H1 (cell line): ENCODE measurements around the gene OBSCN. TPM values are rescaled to one million over a fixed set of nuclear protein-coding genes. Genes with fewer than 3 reads are reported as not detected.

ENCODE experiments used
- CTCF ChIA-PET: fragments of 300-600 bp; sonication (Branson Sonifier 250); formaldehyde crosslinking; loops from one replicate; lab custom pipeline; 2021; ENCODE audit not compliant: partially characterized antibody; lab: Charles Lee
- POLR2A ChIA-PET: fragments of 300-600 bp; sonication (Branson Sonifier 250); formaldehyde crosslinking; loops from one replicate; lab custom pipeline; 2021; ENCODE audit warnings: inconsistent platforms; ENCODE audit not compliant: partially characterized antibody; lab: Charles Lee
- DNase-seq, 2 experiments: peaks; one replicate each; pipeline versions ENCODE4 v3.0.0 to v3.0.0-alpha.2; 2010 to 2022; ENCODE audit warnings: low spot score in 2 of 2, low read depth in 1 of 2, mixed read lengths in 1 of 2
- FAIRE-seq: peaks from 2 replicates; lab custom pipeline; 2011; peaks lifted over from hg19 to GRCh38; lab: Jason Lieb, UNC
- H2AFZ ChIP-seq: 2 replicates; pipeline ENCODE4 v1.8.1; 2012; ENCODE audit warnings: low read length, inconsistent platforms
- H2AK5ac ChIP-seq: 2 replicates; pipeline ENCODE4 v1.6.1; 2013; ENCODE audit warnings: low read depth, low read length
- H2BK120ac ChIP-seq: replicated peaks from 2 replicates; pipeline ENCODE3; 2013; ENCODE audit warnings: low read depth, low read length, inconsistent platforms
- H2BK12ac ChIP-seq: 2 replicates; pipeline ENCODE4 v1.6.1; 2013; ENCODE audit warnings: low read depth, low read length
- H2BK15ac ChIP-seq: 2 replicates; pipeline ENCODE4 v1.6.1; 2013; ENCODE audit warnings: low read length
- H2BK20ac ChIP-seq: 2 replicates; pipeline ENCODE4 v1.6.1; 2013; ENCODE audit warnings: low read length
- H2BK5ac ChIP-seq: 2 replicates; pipeline ENCODE4 v1.6.1; 2013; ENCODE audit warnings: low read depth, low read length
- H3K14ac ChIP-seq: 2 replicates; pipeline ENCODE4 v1.6.1; 2013; ENCODE audit warnings: inconsistent platforms; ENCODE audit not compliant: insufficient read length
- H3K18ac ChIP-seq: 2 replicates; pipeline ENCODE4 v1.6.1; 2013; ENCODE audit warnings: low read length; ENCODE audit errors: extremely low read depth
- H3K23ac ChIP-seq: 2 replicates; pipeline ENCODE4 v1.6.1; 2013; ENCODE audit warnings: inconsistent platforms; ENCODE audit not compliant: insufficient read length
- H3K23me2 ChIP-seq: 2 replicates; pipeline ENCODE4 v1.6.1; 2013; ENCODE audit warnings: low read depth, low read length
- H3K27ac ChIP-seq: 2 replicates; pipeline ENCODE4 v1.6.1; 2011; ENCODE audit warnings: low read depth, low read length, inconsistent platforms
- H3K27me3 ChIP-seq, 4 experiments: replicated peaks in 1 of 4; 1 replicate in 1 of 4; 2 replicates in 3 of 4; pipeline versions ENCODE4 v1.6.1 to v1.8.1; 2011 to 2013; ENCODE audit warnings: low read length in 3 of 4, mild to moderate bottlenecking in 3 of 4, inconsistent platforms in 2 of 4, mixed read lengths in 2 of 4, moderate library complexity in 1 of 4; ENCODE audit not compliant: control insufficient read depth in 3 of 4, insufficient read depth in 3 of 4; ENCODE audit errors: extremely low read depth in 1 of 4
- H3K36me3 ChIP-seq, 4 experiments: 2 replicates each; pipeline versions ENCODE4 v1.6.1 to v1.8.1; 2011 to 2013; ENCODE audit warnings: mild to moderate bottlenecking in 4 of 4, low read length in 3 of 4, moderate library complexity in 2 of 4, control low read depth in 1 of 4, inconsistent platforms in 1 of 4; ENCODE audit not compliant: insufficient read depth in 4 of 4, control insufficient read depth in 2 of 4
- H3K4ac ChIP-seq: replicated peaks from 2 replicates; pipeline ENCODE3; 2013; ENCODE audit warnings: low read length, low read depth, mixed read lengths, inconsistent platforms; ENCODE audit not compliant: insufficient read length
- H3K4me1 ChIP-seq, 4 experiments: replicated peaks in 1 of 4; 1 replicate in 1 of 4; 2 replicates in 3 of 4; pipeline versions ENCODE4 v1.6.1 to v1.8.1; 2011 to 2013; ENCODE audit warnings: low read length in 3 of 4, inconsistent platforms in 2 of 4, mixed read lengths in 1 of 4; ENCODE audit not compliant: insufficient read depth in 4 of 4, control insufficient read depth in 3 of 4
- H3K4me2 ChIP-seq, 2 experiments: 2 replicates each; pipeline versions ENCODE4 v1.6.1 to v1.8.1; 2011 to 2013; ENCODE audit warnings: low read depth in 2 of 2, low read length in 2 of 2, control low read depth in 1 of 2, inconsistent platforms in 1 of 2, mild to moderate bottlenecking in 1 of 2; ENCODE audit not compliant: insufficient read depth in 1 of 2
- H3K4me3 ChIP-seq, 4 experiments: fragments of 200-600, 300-600 bp in 1 of 4; sonication (generic), shearing (Covaris generic), sonication (Bioruptor Twin) in 1 of 4; 2 replicates each; pipeline versions ENCODE4 v1.5.1 to v1.8.1; 2011 to 2016; ENCODE audit warnings: low read length in 4 of 4, low read depth in 3 of 4, control low read depth in 2 of 4, inconsistent platforms in 2 of 4, mild to moderate bottlenecking in 2 of 4, mixed read lengths in 1 of 4, moderate library complexity in 1 of 4; ENCODE audit not compliant: insufficient read depth in 2 of 4; ENCODE audit errors: extremely low read depth in 1 of 4
- H3K56ac ChIP-seq: replicated peaks from 2 replicates; pipeline ENCODE3; 2013; ENCODE audit warnings: low read depth, mild to moderate bottlenecking, mixed read lengths, low read length, inconsistent platforms; ENCODE audit not compliant: insufficient read length
- H3K79me1 ChIP-seq: 2 replicates; pipeline ENCODE4 v1.6.1; 2013; ENCODE audit warnings: low read depth, low read length, control low read depth
- H3K79me2 ChIP-seq, 2 experiments: 2 replicates each; pipeline versions ENCODE4 v1.6.1 to v1.8.1; 2012 to 2013; ENCODE audit warnings: low read length in 2 of 2, mild to moderate bottlenecking in 2 of 2, inconsistent platforms in 1 of 2; ENCODE audit not compliant: insufficient read depth in 2 of 2, control insufficient read depth in 1 of 2
- H3K9ac ChIP-seq, 4 experiments: replicated peaks in 1 of 4; 1 replicate in 1 of 4; 2 replicates in 3 of 4; pipeline versions ENCODE4 v1.6.1 to v1.8.1; 2011 to 2013; ENCODE audit warnings: low read depth in 3 of 4, low read length in 3 of 4, control low read depth in 2 of 4, mild to moderate bottlenecking in 2 of 4, moderate library complexity in 2 of 4, inconsistent platforms in 1 of 4; ENCODE audit errors: extremely low read depth in 1 of 4
- H3K9me3 ChIP-seq, 2 experiments: 2 replicates each; pipeline versions ENCODE4 v1.6.1 to v1.8.1; 2012 to 2013; ENCODE audit warnings: mild to moderate bottlenecking in 2 of 2, moderate library complexity in 2 of 2, control low read depth in 1 of 2, inconsistent platforms in 1 of 2, low read depth in 1 of 2, low read length in 1 of 2, mixed read lengths in 1 of 2; ENCODE audit not compliant: insufficient read depth in 2 of 2
- H4K20me1 ChIP-seq, 2 experiments: replicated peaks in 1 of 2; 2 replicates each; pipeline versions ENCODE3 to v1.8.1; 2011 to 2013; ENCODE audit warnings: inconsistent platforms in 2 of 2, low read length in 2 of 2, mild to moderate bottlenecking in 1 of 2; ENCODE audit not compliant: insufficient read depth in 2 of 2, control insufficient read depth in 1 of 2
- H4K5ac ChIP-seq: 2 replicates; pipeline ENCODE4 v1.6.1; 2013; ENCODE audit warnings: low read length, low read depth, mixed read lengths, inconsistent platforms; ENCODE audit not compliant: insufficient read length
- H4K8ac ChIP-seq: 2 replicates; pipeline ENCODE4 v1.8.0; 2013; ENCODE audit warnings: mild to moderate bottlenecking, moderate library complexity, low read length, inconsistent platforms; ENCODE audit not compliant: insufficient read depth; ENCODE audit errors: extremely low read depth
- H4K91ac ChIP-seq: replicated peaks from 2 replicates; pipeline ENCODE3; 2013; ENCODE audit warnings: low read length, mixed read lengths, inconsistent platforms; ENCODE audit not compliant: insufficient read length
- CTBP2 ChIP-seq: IDR thresholded peaks from 2 replicates; pipeline ENCODE4 v1.7.0; 2011; ENCODE audit warnings: borderline replicate concordance, mild to moderate bottlenecking, moderate library complexity, mixed read lengths, low read length; ENCODE audit not compliant: insufficient read depth, insufficient read length
- KDM4A ChIP-seq: IDR thresholded peaks from one replicate; pipeline ENCODE4 v1.7.1; 2012; ENCODE audit warnings: low read depth, mild to moderate bottlenecking, moderate library complexity, low read length, inconsistent platforms; ENCODE audit not compliant: severe bottlenecking
- POLR2A ChIP-seq, 2 experiments: IDR thresholded peaks; 1 replicate in 1 of 2; 2 replicates in 1 of 2; pipeline ENCODE4 v1.6.1; 2011; ENCODE audit warnings: low read depth in 2 of 2, low read length in 2 of 2, mild to moderate bottlenecking in 2 of 2; ENCODE audit errors: control extremely low read depth in 1 of 2
- RFX5 ChIP-seq: IDR thresholded peaks from 2 replicates; pipeline ENCODE4 v1.6.1; 2011; ENCODE audit warnings: low read depth, low read length, improper control_type of control experiment, borderline replicate concordance
- RXRA ChIP-seq: IDR thresholded peaks from 2 replicates; pipeline ENCODE4 v1.6.1; 2011; ENCODE audit warnings: low read depth, mild to moderate bottlenecking, low read length, moderate library complexity; ENCODE audit not compliant: insufficient read depth
- SIX5 ChIP-seq: IDR thresholded peaks from 2 replicates; pipeline ENCODE4 v1.6.1; 2011; ENCODE audit warnings: mild to moderate bottlenecking, low read depth, low read length
- SP1 ChIP-seq: IDR thresholded peaks from 2 replicates; pipeline ENCODE4 v1.6.1; 2011; ENCODE audit warnings: low read depth, low read length
- TCF12 ChIP-seq: IDR thresholded peaks from 2 replicates; pipeline ENCODE4 v1.6.1; 2011; ENCODE audit warnings: low read depth, mild to moderate bottlenecking, low read length
- YY1 ChIP-seq: IDR thresholded peaks from 2 replicates; pipeline ENCODE4 v1.6.1; 2011; ENCODE audit warnings: low read depth, mild to moderate bottlenecking, low read length
- WGBS, 2 experiments: shearing (Covaris generic) in 1 of 2; methylation state at CpG; one replicate each; pipeline versions ENCODE4 v1.1.6 to v1.1.7; 2013 to 2015; ENCODE audit warnings: low lambda C conversion rate in 2 of 2, mixed read lengths in 2 of 2, inconsistent platforms in 1 of 2, low coverage in 1 of 2, missing lambda C conversion rate in 1 of 2; ENCODE audit not compliant: insufficient replicate concordance in 2 of 2, insufficient coverage in 1 of 2, insufficient read length in 1 of 2; ENCODE audit errors: extremely low coverage in 1 of 2, missing lambda C conversion rate in 1 of 2; 5-methylcytosine and 5-hydroxymethylcytosine counted together
- polyA plus RNA-seq, 7 experiments: library from polyadenylated mRNA; depleted of rRNA in 3 of 7; stranded (reverse) in 5 of 7; unstranded in 2 of 7; fragments of >200 nt in 5 of 7; fragments of 200-250 nt in 2 of 7; gene quantifications; 1 replicate in 5 of 7; 2 replicates in 1 of 7; 4 replicates in 1 of 7; pipeline versions ENCODE4 v1.2.1 to v1.2.3, GENCODE V29; 2011 to 2013; ENCODE audit warnings: missing spikeins in 2 of 7, mixed read lengths in 2 of 7
- total RNA-seq: library from RNA; stranded (reverse); fragmentation: NEBNext Ultra II Directional; extraction: Animal tissue kit (Norgen Biotek cat#: 25700); gene quantifications from 2 replicates; pipeline ENCODE4 v1.2.1, GENCODE V29; 2021

The OBSCN gene
- total and polyA plus RNA-seq, 2 of the 8 experiments (the other 6 are each of a cell fraction or from before 2014, with no cell fraction given), result 7.5 to 28.4 TPM

DNA sequence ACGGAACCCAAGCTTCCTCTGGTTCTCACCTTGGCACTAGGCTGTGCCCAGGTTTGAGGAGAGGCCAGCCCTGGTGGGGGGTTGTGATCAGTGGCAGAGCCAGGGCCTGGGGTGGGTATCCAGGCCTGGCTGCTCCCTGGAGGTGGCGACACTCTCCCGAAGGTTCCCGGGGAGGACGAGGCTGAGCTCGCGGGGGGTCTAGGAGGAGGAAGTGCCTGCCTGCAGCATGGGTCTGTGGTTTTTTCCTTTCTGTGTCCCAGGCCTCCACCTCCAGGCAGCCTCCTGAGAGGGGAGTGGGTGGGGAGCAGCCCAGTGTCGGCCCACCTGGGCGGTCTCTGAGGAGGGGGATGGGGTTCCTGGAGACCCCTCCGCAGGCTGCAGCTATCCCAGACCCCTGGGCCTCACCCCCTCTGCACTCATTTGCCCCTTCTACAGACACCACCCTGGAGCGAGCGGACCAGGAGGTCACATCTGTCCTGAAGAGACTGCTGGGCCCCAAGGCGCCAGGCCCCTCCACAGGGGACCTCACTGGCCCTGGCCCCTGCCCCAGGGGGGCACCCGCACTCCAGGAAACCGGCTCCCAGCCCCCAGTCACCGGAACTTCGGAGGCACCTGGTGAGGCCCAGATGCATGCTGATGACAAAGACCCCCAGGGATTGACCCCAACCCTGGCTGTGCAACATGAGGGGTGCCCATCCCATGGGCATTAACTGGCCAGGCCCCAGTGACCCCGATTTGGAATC is 154.5 kb downstream of the OBSCN start:
- H3K23me2 ChIP-seq, result no peaks in the 10 kb centered on the region
- 83% methylated on average over 14 of the region's 18 CpGs; no CpG with 5 or more reads in 1 of the 2 experiments for WGBS, 2 experiments
- no peaks in the 10 kb centered on the region for H3K79me1 ChIP-seq
- H3K4ac ChIP-seq, result no peak overlapping the region
- peaks cover 0 to 3% of the 10 kb centered on the region in 2 experiments; a peak in 1 of 4 replicates for H3K9me3 ChIP-seq
- no peak overlapping the region for H3K23ac ChIP-seq
- H3K14ac ChIP-seq, result no peak overlapping the region
- H2AFZ ChIP-seq, result no peak overlapping the region
- H3K27me3 ChIP-seq, result no peaks in the 10 kb centered on the region; a peak in 3 of 7 replicates
- H2BK5ac ChIP-seq, result no peak overlapping the region
- H3K56ac ChIP-seq, result no peak overlapping the region
- peaks cover 0 to 7% (median 0%) of the 10 kb centered on the region in 4 experiments; a peak in 2 of 7 replicates for H3K4me1 ChIP-seq
- CTCF ChIA-PET, result interaction anchor here (1.2 kb wide), 1 partner anchor 85 kb away, joined by 3 read pairs; no protein-coding TSS in a partner anchor
- no peak overlapping the region for H3K18ac ChIP-seq
- peaks cover 0 to 2% of the 10 kb centered on the region in 2 experiments for H4K20me1 ChIP-seq
- POLR2A ChIA-PET, result interaction anchor here (1.7 kb wide), 1 partner anchor 12 kb away, joined by 3 read pairs; no protein-coding TSS in a partner anchor
- no peak overlapping the region for H2BK120ac ChIP-seq
- no peak overlapping the region for H3K27ac ChIP-seq
- no peak overlapping the region for H3K4me3 ChIP-seq
- H4K5ac ChIP-seq, result no peak overlapping the region
- no peak overlapping the region for H2BK15ac ChIP-seq
- DNase-seq, result no peak
- H3K9ac ChIP-seq, result no peak overlapping the region
- H2BK20ac ChIP-seq, result no peak overlapping the region
- H4K91ac ChIP-seq, result no peak overlapping the region
- no peak overlapping the region for H3K4me2 ChIP-seq
- H2AK5ac ChIP-seq, result no peak overlapping the region
- no peaks in the 10 kb centered on the region for H3K79me2 ChIP-seq
- FAIRE-seq, result no peak
- H4K8ac ChIP-seq, result no peak overlapping the region; the same call in 1 of the 2 replicates
- no peak overlapping the region for H2BK12ac ChIP-seq
- H3K36me3 ChIP-seq, result no peaks in the 10 kb centered on the region
- TF ChIP-seq RFX5 (no peak), SP1 (no peak), KDM4A (no peak), YY1 (no peak), RXRA (no peak), CTBP2 (no peak), POLR2A (IDR thresholded peaks at IDR 0.05; ENCODE audit: control extremely low read depth in 1 of 2, low read depth in 2 of 2, low read length in 2 of 2) (no peak), SIX5 (no peak), TCF12 (no peak)
